B cell (primary cell): ENCODE results near the gene PRRX1. TPM values are rescaled to one million over a fixed set of nuclear protein-coding genes. Genes with fewer than 3 reads are reported as not detected.

Experiments
- ATAC-seq: fragments of 200-7000 bp; cut with Tn5 transposase; one replicate; pipeline ENCODE4 v1.10.0; 2021; ENCODE audit warnings: low read depth, mild to moderate bottlenecking, moderate number of reproducible peaks, moderate library complexity
- CTCF ChIA-PET: fragments of 350-600 bp; sonication (Branson Sonifier 250); formaldehyde crosslinking; loops from one replicate; lab custom pipeline; 2021; ENCODE audit warnings: antibody characterized with exemption, inconsistent platforms; lab: Charles Lee
- POLR2A ChIA-PET: fragments of 350-600 bp; sonication (Branson Sonifier 250); formaldehyde crosslinking; loops from one replicate; lab custom pipeline; 2021; ENCODE audit warnings: antibody characterized with exemption; lab: Charles Lee
- DNase-seq: peaks from one replicate; pipeline ENCODE4 v3.0.0; 2013
- H2AFZ ChIP-seq: 2 replicates; pipeline ENCODE4 v1.6.1; 2012; ENCODE audit warnings: mild to moderate bottlenecking, low read depth, low read length; ENCODE audit not compliant: insufficient read depth, poor library complexity, severe bottlenecking
- H3K27ac ChIP-seq, 2 donors: 1 replicate in 1 of 2; 2 replicates in 1 of 2; pipeline ENCODE4 v1.5.1; 2012 to 2013; ENCODE audit warnings: low read length in 2 of 2, mild to moderate bottlenecking in 2 of 2, moderate library complexity in 1 of 2
- H3K27me3 ChIP-seq, 4 experiments: fragments of 200-600 bp in 1 of 4; sonication (generic) in 1 of 4; replicated peaks in 1 of 4; 1 replicate in 2 of 4; 2 replicates in 2 of 4; pipeline versions ENCODE4 v1.6.1 to v1.7.0; 2013 to 2016; ENCODE audit warnings: low read length in 3 of 4, mild to moderate bottlenecking in 2 of 4, mixed read lengths in 1 of 4, moderate library complexity in 1 of 4; ENCODE audit not compliant: insufficient read depth in 4 of 4, control insufficient read depth in 3 of 4; ENCODE audit errors: control extremely low read depth in 1 of 4
- H3K36me3 ChIP-seq, 2 experiments: replicated peaks in 1 of 2; 1 replicate in 1 of 2; 2 replicates in 1 of 2; pipeline versions ENCODE4 v1.6.1 to v1.7.1; 2013; ENCODE audit warnings: low read length in 1 of 2; ENCODE audit not compliant: insufficient read depth in 2 of 2, control insufficient read depth in 1 of 2; ENCODE audit errors: control extremely low read depth in 1 of 2, extremely low read depth in 1 of 2
- H3K4me1 ChIP-seq, 2 donors: fragments of 200-600 bp in 1 of 2; sonication (generic) in 1 of 2; 1 replicate in 1 of 2; 2 replicates in 1 of 2; pipeline versions ENCODE4 v1.5.1 to v1.6.1; 2013 to 2017; ENCODE audit warnings: low read length in 2 of 2; ENCODE audit not compliant: control insufficient read depth in 2 of 2, insufficient read depth in 2 of 2
- H3K4me2 ChIP-seq: replicated peaks from 2 replicates; pipeline ENCODE3; 2012; ENCODE audit warnings: mild to moderate bottlenecking, low read depth, low read length; ENCODE audit not compliant: poor library complexity, severe bottlenecking
- H3K4me3 ChIP-seq, 5 experiments: fragments of 200-600 bp in 1 of 5; sonication (generic) in 1 of 5; 1 replicate in 3 of 5; 2 replicates in 2 of 5; pipeline versions ENCODE4 v1.5.1 to v1.7.0; 2011 to 2016; ENCODE audit warnings: low read length in 4 of 5, mild to moderate bottlenecking in 4 of 5, low read depth in 2 of 5, control low read depth in 1 of 5, moderate library complexity in 1 of 5; ENCODE audit not compliant: insufficient read depth in 1 of 5; ENCODE audit errors: control extremely low read depth in 1 of 5, extremely low read depth in 1 of 5
- H3K79me2 ChIP-seq: fragments of 200-600 bp; sonication (generic); one replicate; pipeline ENCODE4 v1.6.0; 2016; ENCODE audit warnings: low read length; ENCODE audit not compliant: control insufficient read depth, insufficient read depth
- H3K9ac ChIP-seq: fragments of 200-600 bp; sonication (generic); 2 replicates; pipeline ENCODE4 v1.6.1; 2017; ENCODE audit warnings: mild to moderate bottlenecking, low read length, moderate library complexity
- H3K9me3 ChIP-seq, 3 donors: one replicate each; pipeline versions ENCODE4 v1.6.1 to v1.7.1; 2013; ENCODE audit warnings: low read length in 2 of 3; ENCODE audit not compliant: control insufficient read depth in 2 of 3, insufficient read depth in 1 of 3; ENCODE audit errors: control extremely low read depth in 1 of 3
- H4K20me1 ChIP-seq: 2 replicates; pipeline ENCODE4 v1.6.0; 2012; ENCODE audit warnings: mild to moderate bottlenecking, low read length; ENCODE audit not compliant: insufficient read depth, control insufficient read depth, poor library complexity, severe bottlenecking
- H3K27ac Mint-ChIP-seq: one replicate; pipeline ENCODE4 v1.8.0; 2021; ENCODE audit warnings: mixed read lengths
- H3K27me3 Mint-ChIP-seq: one replicate; pipeline ENCODE4 v1.8.0; 2021; ENCODE audit warnings: mixed read lengths
- H3K4me1 Mint-ChIP-seq: one replicate; pipeline ENCODE4 v1.8.0; 2021; ENCODE audit warnings: mixed read lengths
- H3K4me3 Mint-ChIP-seq: one replicate; pipeline ENCODE4 v1.8.0; 2021; ENCODE audit warnings: mixed read lengths
- H3K9me3 Mint-ChIP-seq: one replicate; pipeline ENCODE4 v1.8.0; 2022; ENCODE audit warnings: mixed read lengths; ENCODE audit not compliant: insufficient read depth
- CTCF ChIP-seq: fragments of 200-600 bp; IDR thresholded peaks from one replicate; pipeline ENCODE4 v1.8.0; 2022; ENCODE audit warnings: antibody characterized with exemption, mild to moderate bottlenecking
- EZH2 ChIP-seq: IDR thresholded peaks from 2 replicates; pipeline ENCODE4 v1.6.1; 2012; ENCODE audit warnings: borderline replicate concordance, low read depth, mild to moderate bottlenecking, moderate library complexity, low read length; ENCODE audit not compliant: insufficient read depth, poor library complexity, severe bottlenecking
- intact Hi-C: fragments of 100-400 bp; cut with micrococcal nuclease; formaldehyde crosslinking; loops from one replicate; pipeline ENCODE4 v1.10.0; 2022
- polyA plus RNA-seq: library from polyadenylated mRNA; depleted of rRNA; stranded (reverse); fragments of >200 nt; gene quantifications from 2 replicates; pipeline ENCODE4 v1.2.3, GENCODE V29; 2012
- total RNA-seq, 2 donors: library from RNA; stranded (reverse); fragments of 120-200 nt in 1 of 2; gene quantifications; 1 replicate in 1 of 2; 2 replicates in 1 of 2; pipeline versions ENCODE4 v1.2.3 to v1.2.4, GENCODE V29; 2013 to 2022

PRRX1 gene
- total and polyA plus RNA-seq, 2 donors (not counting 1 experiment from before 2014, with no cell fraction given), result not detected

- no peak for ATAC-seq
- no peaks in the 10 kb centered on the region for H4K20me1 ChIP-seq
- intact Hi-C loops, result no loop called here
These were observed 27.3 kb downstream of the PRRX1 start for GRCh38 chr1:170691258-170691657.

More at GRCh38 chr1:170691258-170691657, 27.3 kb downstream of the PRRX1 start:
- Histone ChIP-seq H3K36me3 (no peaks in the 10 kb centered on the region), H3K4me1 (no peaks in the 10 kb centered on the region), H3K4me2 (no peak overlapping the region), H3K9me3 (no peaks in the 10 kb centered on the region), H3K4me3 (no peak overlapping the region), H2AFZ (no peak overlapping the region), H3K79me2 (no peaks in the 10 kb centered on the region), H3K27ac (no peak overlapping the region), H3K9ac (no peak overlapping the region), H3K27me3 (peaks cover 0 to 10% (median 0%) of the 10 kb centered on the region in 4 experiments)
- no peaks in the 10 kb centered on the region for H3K4me1 Mint-ChIP-seq
- peaks cover 32% of the 10 kb centered on the region for H3K27me3 Mint-ChIP-seq
- DNase-seq, result no peak
- POLR2A ChIA-PET, result no interaction called here
- H3K4me3 Mint-ChIP-seq, result no peak overlapping the region
- H3K27ac Mint-ChIP-seq, result no peak overlapping the region
- CTCF ChIA-PET, result interaction anchor here (1.3 kb wide), 1 partner anchor 20 kb away, joined by 3 read pairs; no protein-coding TSS in a partner anchor
- TF ChIP-seq CTCF (no peak), EZH2 (no peak)
- no peaks in the 10 kb centered on the region for H3K9me3 Mint-ChIP-seq
